MG63 (cell line): ENCODE measurements around the gene MSI2. TPM values are rescaled to one million over a fixed set of nuclear protein-coding genes. Genes with fewer than 3 reads are reported as not detected.

Experiments used
- DNase-seq: peaks from one replicate; pipeline ENCODE4 v3.0.0-alpha.2; 2020
- H3K27me3 ChIP-seq: fragments of 250-450 bp; sonication (Bioruptor Pico); 2 replicates; pipeline ENCODE4 v1.5.1; 2020; ENCODE audit warnings: mild to moderate bottlenecking, moderate library complexity
- H3K36me3 ChIP-seq: fragments of 250-450 bp; sonication (Bioruptor Pico); 2 replicates; pipeline ENCODE4 v1.5.1; 2020; ENCODE audit warnings: mild to moderate bottlenecking, moderate library complexity
- H3K4me3 ChIP-seq: fragments of 250-450 bp; sonication (Bioruptor Pico); 2 replicates; pipeline ENCODE4 v1.5.1; 2020; ENCODE audit warnings: mild to moderate bottlenecking, moderate library complexity
- H3K9me3 ChIP-seq: fragments of 250-450 bp; sonication (Bioruptor Pico); 2 replicates; pipeline ENCODE4 v1.5.1; 2020; ENCODE audit warnings: mild to moderate bottlenecking, moderate library complexity
- total RNA-seq: library from RNA; depleted of rRNA; stranded (reverse); fragments of >200 nt; shearing (Covaris generic); gene quantifications from 2 replicates; pipeline ENCODE4 v1.2.3, GENCODE V29; 2014; ENCODE audit warnings: low replicate concordance

MSI2 gene
- total RNA-seq, 1 experiment from 2014 or later = 2.8 TPM

DNA sequence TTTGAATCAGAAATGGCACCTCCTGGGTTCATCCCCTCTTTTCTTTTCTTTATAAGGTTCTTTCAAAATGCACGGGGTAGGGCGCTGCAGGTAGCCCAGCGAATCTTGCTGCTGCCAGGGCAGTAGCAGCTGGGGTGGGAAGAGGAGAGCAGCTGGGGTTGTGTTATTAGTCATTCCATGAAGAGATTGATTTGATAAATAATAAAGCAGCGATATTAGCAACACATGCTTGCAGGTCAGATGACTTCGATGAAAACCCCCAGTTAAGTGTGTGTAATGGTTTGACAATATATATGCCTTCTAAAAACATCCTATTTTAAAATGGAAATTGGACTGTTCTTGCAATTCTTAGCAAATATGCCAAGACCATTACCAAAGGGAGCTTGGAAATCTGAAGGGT, 288.1 kb downstream of the MSI2 start:
- DNase-seq = no peak
- no peak overlapping the region for H3K4me3 ChIP-seq

DNA sequence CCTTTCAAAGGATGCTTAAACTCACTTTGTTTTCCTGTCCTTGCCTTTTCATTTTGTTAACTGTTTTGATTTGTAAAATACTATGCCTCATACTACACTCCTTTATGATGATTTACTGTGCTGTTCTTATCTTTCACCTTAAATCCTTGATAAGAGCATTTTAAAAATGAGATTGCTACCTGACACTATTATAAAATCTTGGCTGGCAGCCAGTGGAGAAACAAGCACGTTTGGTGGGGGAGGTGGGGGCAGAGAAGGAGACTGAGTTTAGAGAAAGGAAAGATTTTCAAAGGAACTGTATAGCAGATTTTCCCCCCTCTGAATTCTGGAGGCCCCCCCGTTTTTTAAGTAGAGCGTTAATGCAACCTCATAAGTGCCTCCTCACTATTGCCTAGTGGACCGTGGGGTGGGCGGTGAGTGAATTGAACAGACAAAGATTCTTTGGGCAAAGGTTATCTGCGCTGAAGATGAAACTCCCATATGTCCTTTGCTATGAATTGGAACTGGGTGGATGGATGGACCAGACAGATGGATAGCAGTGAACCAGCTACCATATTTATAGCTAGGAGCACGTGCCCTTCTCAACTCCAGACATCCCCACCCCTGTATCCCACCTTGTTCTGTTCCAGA, 288.6 kb downstream of the MSI2 start:
- H3K36me3 ChIP-seq = no peaks in the 10 kb centered on the region

More for the DNA sequence above, 288.1 kb downstream of the MSI2 start:
- Histone ChIP-seq H3K36me3 (no peaks in the 10 kb centered on the region), H3K9me3 (no peaks in the 10 kb centered on the region), H3K27me3 (no peaks in the 10 kb centered on the region)

DNA sequence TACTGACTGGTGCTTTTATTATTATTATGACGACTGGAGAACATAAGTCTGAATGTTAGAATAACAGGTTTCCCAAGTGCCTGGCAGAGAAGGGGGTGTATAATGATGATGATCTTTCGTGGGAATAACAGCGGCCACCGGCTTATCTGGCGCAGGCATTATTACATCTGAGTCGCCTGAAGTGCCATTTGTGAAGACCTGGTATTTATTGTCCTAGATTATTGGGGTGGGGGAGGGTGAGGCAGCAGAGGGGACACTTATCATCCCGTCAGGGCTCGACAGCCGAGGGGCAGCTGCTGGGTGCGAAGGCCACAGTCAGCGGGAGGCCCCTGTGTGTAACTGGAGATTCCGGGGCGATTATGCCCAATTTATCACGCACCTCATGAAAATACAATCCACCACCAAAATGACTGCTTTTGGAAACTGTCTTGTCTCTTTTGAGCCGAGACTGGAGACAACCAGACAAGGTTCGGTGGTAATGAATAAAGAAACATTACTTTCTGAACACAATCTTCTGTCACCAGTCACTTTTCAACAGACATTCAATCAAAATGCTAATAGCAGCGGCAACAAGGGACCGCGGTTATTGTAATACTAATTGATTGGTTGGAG, 289.5 kb downstream of the MSI2 start:
- Histone ChIP-seq H3K36me3 (no peaks in the 10 kb centered on the region), H3K9me3 (no peaks in the 10 kb centered on the region), H3K4me3 (no peak overlapping the region), H3K27me3 (no peaks in the 10 kb centered on the region)
- no peak for DNase-seq

More for the DNA sequence above, 288.6 kb downstream of the MSI2 start:
- no peak for DNase-seq
- H3K4me3 ChIP-seq = no peak overlapping the region
- H3K27me3 ChIP-seq = no peaks in the 10 kb centered on the region
- no peaks in the 10 kb centered on the region for H3K9me3 ChIP-seq

DNA sequence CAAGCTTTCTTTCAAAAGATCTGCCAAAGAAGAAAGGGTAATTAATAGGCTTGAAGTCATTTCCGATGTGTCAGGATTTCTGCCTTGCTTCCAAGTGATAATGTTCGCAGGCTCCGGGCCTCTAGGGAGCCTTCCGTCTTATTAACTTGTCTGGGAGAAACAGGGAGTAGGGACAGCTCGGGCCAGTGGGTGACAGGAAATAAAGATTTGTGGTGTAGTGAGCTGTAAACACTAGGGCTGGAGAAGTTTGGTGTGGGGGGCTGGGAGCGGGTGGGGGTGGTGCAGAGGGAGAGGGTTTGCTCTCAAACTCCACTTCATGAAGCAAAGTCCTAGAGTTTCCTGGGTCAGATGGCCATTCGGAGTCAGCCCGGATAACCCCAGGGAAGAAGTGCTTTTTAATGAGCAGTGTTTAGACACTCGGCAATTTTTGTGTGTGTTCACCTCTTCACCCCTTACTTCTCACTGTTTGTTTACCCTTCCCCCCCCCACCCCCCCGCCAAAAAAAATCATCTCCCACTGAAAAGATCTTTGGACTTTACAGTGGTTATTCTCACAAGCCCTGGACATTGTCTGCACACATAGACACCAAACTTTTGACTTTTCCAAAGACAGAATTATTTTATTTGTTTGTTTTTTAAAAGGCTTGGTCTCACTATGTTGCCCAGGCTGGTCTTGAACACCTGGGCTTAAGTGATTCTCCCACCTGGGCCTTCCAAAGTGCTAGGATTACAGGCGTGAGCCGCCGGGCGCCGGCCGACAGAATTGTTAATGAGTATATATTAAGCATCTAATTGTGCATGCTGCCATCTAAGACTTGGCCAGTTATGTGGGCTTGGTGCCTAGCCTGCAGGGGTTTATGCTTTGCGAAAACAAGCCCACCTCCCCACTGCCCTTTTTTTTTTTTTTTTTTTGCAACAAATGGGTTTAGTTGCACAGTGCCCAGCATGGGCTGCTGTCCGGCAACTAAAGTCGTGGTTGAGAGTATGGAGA, 292.4 kb downstream of the MSI2 start:
- 0 out of 2 replicates have a peak, but pooled peaks cover 2% of the 10 kb centered on the region for H3K27me3 ChIP-seq
- no peak for DNase-seq
- no peak overlapping the region for H3K4me3 ChIP-seq
- H3K9me3 ChIP-seq = no peaks in the 10 kb centered on the region
- no peaks in the 10 kb centered on the region for H3K36me3 ChIP-seq

DNA sequence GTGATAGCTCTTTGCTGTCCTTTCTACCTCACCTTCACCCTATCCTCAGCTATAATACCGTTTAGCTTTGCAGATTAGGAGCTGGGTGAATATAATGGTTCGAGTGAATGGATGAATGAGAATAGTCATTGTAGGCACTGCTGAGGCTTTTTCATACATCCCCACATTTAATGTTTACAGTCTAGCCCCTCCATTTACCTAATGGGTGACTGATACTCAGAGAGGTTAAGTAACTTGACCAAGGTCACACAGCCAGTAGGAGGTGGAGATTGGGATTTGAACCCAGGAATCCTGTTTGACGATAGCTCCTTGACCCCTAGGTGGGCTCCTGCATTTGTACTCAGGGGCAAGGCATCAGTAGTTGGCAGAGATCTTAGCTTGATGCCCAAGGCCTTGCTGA, 293.1 kb downstream of the MSI2 start:
- Histone ChIP-seq H3K36me3 (no peaks in the 10 kb centered on the region), H3K27me3 (0 out of 2 replicates have a peak, but pooled peaks cover 2% of the 10 kb centered on the region)

DNA sequence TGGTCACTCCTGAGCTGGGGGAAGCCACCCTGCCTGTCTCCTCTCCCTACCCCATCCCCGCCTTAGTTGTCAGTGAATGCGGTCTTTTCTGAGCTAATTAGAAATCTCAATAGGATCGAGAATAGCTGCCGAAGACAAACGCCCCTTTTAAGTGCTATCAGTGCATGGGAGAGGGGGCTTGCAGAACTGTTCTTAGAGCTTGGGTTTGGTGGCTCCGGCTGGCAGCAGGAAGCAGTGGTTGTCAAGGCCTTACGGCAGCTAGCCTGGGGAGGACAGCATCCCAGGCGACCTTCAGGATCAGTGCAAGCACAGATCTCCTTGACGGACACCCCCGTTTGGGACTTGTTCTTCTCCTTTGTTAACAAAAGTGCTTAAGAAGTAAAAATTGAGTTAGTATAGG, 293.7 kb downstream of the MSI2 start:
- no peak for DNase-seq
- H3K27me3 ChIP-seq = 0 out of 2 replicates have a peak, but pooled peaks cover 2% of the 10 kb centered on the region
- H3K4me3 ChIP-seq = no peak overlapping the region
- H3K36me3 ChIP-seq = no peaks in the 10 kb centered on the region
- H3K9me3 ChIP-seq = no peaks in the 10 kb centered on the region

More for the DNA sequence above, 293.1 kb downstream of the MSI2 start:
- no peak overlapping the region for H3K4me3 ChIP-seq
- no peak for DNase-seq
- H3K9me3 ChIP-seq = no peaks in the 10 kb centered on the region

DNA sequence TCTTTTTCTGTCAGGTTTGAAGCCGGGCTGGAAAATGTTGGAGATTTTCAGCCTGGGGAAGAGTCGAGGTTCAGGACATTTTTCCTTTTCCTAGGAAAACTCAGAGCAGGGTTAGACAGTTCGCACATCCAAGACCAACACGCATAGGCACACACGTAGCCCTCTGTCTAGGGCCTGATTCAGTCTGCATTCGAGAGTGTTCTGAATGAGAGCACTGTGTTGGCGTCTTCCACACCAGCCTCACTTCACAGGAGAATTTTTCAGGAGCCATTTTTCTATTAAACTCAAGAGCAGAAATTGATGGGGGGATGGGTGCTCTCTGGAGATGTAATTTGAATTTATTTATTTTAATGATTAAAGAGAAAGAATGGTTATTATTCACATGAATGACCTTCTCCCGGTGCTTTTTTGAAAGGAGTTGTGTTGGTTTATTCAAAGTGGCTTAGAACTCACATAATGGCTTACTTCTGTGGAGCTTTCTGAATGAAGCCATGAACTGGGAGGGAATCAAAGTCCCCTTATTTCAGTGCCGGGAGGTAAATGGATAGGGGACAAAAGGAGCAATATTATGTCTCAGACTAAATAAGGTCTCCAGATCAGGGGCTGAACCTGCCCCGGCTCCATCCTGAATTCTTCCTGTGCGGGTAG, 294.5 kb downstream of the MSI2 start:
- no peak overlapping the region for H3K4me3 ChIP-seq
- H3K9me3 ChIP-seq = no peaks in the 10 kb centered on the region
- no peak for DNase-seq
- H3K27me3 ChIP-seq = 0 out of 2 replicates have a peak, but pooled peaks cover 2% of the 10 kb centered on the region
- no peaks in the 10 kb centered on the region for H3K36me3 ChIP-seq

DNA sequence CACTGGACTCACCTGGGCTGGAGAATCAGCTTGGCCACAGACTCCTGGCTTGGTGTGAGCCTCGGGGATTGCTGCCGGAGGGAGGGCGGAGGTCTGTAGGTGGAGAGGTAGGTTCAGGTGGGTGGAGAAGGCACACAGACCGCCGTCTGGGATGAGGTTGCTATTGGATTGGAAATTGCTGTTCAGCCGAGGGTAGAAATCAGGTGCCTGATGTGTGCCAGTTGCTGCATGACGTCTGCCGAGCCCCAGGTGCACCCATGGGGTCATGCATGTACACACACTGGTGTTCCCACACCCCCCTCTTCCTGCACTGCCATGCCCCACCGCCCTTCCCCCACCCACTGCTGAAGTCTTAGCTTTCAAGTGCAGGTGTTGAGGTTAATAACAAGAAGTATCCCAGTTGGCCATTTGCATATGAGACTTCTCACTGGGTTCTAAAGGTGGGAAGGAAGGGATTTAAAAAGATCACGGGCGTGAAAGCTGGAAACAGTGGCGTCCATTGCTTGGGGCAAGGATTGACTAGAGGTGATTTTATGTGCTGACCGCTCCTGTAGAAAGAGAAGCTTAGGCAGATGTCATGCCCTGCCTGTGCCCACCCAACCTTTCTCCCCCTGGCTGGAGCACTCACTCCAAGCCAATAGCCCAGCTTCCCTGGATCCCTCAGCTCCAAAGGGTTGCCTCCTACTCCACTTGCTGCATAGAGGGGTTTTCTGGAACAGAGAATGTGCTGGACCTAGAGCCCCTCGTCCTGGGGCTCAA, 295.2 kb downstream of the MSI2 start:
- H3K27me3 ChIP-seq = 0 out of 2 replicates have a peak, but pooled peaks cover 2% of the 10 kb centered on the region
- H3K9me3 ChIP-seq = no peaks in the 10 kb centered on the region

DNA sequence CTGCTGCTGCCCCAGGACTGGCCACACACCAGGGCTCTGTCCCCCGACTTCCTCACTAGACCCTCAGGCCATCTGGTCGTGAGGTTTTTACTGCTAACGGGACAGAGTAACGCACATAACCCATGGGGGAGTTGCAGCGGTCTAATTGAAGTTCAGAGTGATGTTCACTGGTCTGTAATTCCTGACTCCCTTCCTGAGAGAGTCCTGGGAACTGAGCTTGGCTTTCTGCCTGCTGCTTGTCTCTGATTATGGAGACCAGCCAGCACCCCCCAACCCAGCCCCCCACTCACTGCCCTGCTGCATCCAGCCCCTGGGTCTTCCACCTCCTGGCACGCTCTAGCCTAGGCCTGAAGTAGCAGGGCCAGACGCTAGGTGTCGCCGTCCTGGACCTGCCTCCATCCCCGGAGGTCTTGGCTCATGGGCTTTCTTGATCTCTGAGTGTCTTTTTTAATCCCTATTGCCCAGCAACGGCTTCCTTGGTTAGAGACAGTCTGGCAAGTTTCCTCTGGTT, 295.8 kb downstream of the MSI2 start:
- Histone ChIP-seq H3K27me3 (0 out of 2 replicates have a peak, but pooled peaks cover 2% of the 10 kb centered on the region), H3K36me3 (no peaks in the 10 kb centered on the region), H3K9me3 (no peaks in the 10 kb centered on the region), H3K4me3 (no peak overlapping the region)
- DNase-seq = peak; percentile 31

More for the DNA sequence above, 295.2 kb downstream of the MSI2 start:
- H3K4me3 ChIP-seq = no peak overlapping the region
- no peak for DNase-seq
- H3K36me3 ChIP-seq = no peaks in the 10 kb centered on the region

DNA sequence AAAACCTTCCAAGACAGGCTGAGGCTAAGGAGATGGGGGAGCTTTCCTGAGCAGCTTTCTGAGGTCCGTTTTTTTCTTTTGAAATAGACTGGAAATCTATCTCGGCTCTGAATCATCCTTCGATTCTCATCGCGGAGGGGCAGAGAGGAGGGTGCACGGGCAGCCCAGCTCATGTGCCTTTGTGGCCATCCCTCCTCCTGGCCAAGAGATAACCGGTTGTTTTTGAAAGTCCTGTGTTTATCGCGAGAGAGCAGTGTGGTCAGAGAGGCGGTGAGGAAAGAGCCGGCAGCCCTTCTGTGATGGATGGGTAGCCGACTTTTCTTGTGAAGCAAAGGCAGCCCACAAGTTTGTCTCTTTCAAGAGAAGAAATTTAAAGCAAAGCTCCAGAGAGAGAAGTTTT, 297.2 kb downstream of the MSI2 start:
- H3K27me3 ChIP-seq = 0 out of 2 replicates have a peak, but pooled peaks cover 2% of the 10 kb centered on the region
- H3K4me3 ChIP-seq = no peak overlapping the region
- DNase-seq = no peak
- no peaks in the 10 kb centered on the region for H3K9me3 ChIP-seq
- H3K36me3 ChIP-seq = no peaks in the 10 kb centered on the region

DNA sequence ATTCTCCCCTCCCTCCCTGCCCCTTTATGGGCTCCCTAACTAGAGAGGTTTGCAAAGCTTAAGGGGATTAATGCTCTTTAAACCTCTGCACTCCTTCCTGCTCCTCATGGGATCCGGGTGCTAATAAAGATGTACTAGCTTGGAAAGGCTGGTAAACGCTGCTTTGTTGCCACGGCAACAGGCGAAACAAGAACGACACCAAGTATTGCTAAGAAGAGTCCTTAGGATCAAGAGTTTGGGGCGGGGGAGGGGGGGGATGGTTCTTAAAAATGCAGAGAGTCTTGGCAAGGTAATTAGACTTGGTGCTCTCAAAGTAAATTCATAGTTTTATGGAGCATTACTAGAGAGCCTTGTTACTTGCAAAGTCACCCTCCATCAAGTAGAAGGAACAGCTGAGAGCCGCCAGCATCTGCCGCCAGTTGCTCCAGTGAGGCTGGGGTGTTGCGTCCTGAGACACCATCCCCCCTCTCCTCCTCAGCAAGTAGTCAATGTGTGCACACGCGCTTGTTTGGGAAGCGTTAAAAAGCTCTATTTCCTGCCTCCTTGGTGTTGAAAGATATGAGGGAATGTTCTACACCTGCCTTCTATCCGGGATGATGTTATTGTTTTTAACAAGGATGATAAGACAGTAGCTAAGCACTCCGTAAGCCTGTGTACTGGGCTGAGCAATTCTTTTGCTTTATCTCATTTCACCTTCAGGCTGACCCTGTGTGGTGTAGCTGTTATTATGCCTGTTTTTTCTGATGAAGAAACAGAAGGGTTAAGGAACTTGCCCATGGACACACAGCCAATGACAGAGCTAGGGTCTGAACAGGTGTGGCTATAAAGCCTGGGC, 297.9 kb downstream of the MSI2 start:
- H3K9me3 ChIP-seq = no peaks in the 10 kb centered on the region
- DNase-seq = no peak
- no peaks in the 10 kb centered on the region for H3K36me3 ChIP-seq
- H3K27me3 ChIP-seq = 0 out of 2 replicates have a peak, but pooled peaks cover 2% of the 10 kb centered on the region
- no peak overlapping the region for H3K4me3 ChIP-seq

DNA sequence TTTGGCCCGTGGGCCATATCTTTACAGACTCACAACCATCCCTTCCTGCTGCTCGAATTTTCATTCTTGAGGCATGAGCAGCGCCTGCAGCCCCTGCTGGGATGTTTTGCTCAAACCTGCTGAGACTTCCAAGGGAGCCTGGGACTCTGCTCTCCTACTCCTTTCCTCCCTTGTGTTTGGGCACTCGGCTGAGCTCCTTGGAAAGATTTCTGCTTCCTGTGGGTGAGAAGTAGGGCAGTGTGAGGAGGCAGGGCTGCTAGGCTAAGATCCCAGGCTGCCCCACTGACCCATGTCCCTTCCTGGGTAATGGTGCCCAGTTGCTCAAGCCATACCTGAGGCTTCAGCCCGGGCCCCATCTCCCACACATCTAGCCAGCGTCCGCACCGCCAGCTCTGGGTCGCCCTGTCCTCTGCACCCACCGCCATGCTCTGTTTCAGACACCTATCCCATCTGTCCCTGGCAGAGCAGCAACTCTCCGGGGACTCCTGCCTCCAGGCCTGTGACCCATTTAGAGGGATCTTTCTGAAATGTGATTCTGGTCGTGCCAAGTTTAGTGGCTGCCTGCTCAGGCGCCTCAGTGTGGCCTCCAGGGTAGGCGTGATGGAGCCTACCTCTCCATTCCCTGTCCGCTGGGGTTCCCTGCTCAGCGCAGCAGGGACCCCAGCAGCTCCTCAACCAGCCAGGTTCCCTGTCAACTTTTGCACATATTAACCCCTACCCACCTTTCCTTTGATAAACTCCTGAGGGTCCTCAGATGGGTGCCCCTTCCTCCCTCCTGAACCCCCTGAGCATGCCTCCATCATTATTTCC, 298.7 kb downstream of the MSI2 start:
- no peak for DNase-seq
- H3K4me3 ChIP-seq = no peak overlapping the region

DNA sequence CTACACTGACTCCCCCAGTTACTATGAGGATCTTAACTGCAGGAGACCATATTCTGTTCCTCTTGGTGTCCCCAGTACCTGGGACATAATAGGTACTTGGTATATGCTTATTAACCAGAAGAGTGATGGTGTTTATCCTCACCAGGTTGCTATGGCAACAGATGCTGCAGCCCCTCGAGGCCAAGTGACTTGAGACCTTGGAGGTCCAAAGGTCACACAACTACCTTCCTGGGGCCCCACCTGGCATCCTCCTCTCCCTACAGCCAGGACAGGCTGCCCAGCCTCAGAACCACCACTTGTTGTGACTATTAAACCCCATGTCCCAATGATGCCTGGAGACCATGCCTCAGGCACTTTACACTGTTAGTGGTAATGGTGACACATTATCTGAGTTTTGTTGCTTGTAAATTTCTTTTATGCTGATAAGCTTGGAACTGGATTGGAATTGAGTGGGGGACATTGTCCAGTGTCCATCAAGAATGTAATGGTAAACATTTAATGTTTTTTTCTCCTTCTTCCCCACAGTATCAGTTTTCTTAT, 299.4 kb downstream of the MSI2 start:
- no peak overlapping the region for H3K4me3 ChIP-seq
- H3K27me3 ChIP-seq = 0 out of 2 replicates have a peak, but pooled peaks cover 2% of the 10 kb centered on the region
- no peaks in the 10 kb centered on the region for H3K36me3 ChIP-seq
- H3K9me3 ChIP-seq = no peaks in the 10 kb centered on the region
- no peak for DNase-seq

More for the DNA sequence above, 298.7 kb downstream of the MSI2 start:
- 0 out of 2 replicates have a peak, but pooled peaks cover 2% of the 10 kb centered on the region for H3K27me3 ChIP-seq
- no peaks in the 10 kb centered on the region for H3K9me3 ChIP-seq
- H3K36me3 ChIP-seq = no peaks in the 10 kb centered on the region

DNA sequence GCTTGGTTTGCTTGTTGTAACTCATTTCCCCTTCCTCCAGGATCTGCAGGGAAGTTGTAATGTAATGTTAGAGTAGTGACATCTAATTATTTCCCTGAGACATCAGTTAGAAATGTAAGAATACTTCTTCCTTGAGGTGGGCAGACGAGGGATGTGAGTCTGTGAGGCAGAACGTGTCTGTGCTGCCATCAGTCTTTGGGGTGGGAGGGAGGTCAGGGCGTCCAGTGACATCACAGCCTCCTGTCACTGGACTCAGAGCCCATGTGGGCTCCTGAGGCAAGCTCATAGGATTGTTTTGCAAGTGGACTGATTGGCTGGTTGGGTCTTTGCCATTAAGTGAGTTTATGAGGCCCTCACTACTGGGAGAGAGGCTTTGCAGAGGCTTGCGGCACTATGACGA, 300.0 kb downstream of the MSI2 start:
- no peaks in the 10 kb centered on the region for H3K9me3 ChIP-seq
- 0 out of 2 replicates have a peak, but pooled peaks cover 2% of the 10 kb centered on the region for H3K27me3 ChIP-seq
- DNase-seq = no peak
- H3K36me3 ChIP-seq = no peaks in the 10 kb centered on the region
- H3K4me3 ChIP-seq = no peak overlapping the region
